ENCODE results near the gene HS1BP3. TPM values are rescaled to one million over a fixed set of nuclear protein-coding genes. Genes with fewer than 3 reads are reported as not detected.

Gene HS1BP3
- total RNA-seq, 2 experiments from 2014 or later = 8.8 to 10.1 TPM

DNA sequence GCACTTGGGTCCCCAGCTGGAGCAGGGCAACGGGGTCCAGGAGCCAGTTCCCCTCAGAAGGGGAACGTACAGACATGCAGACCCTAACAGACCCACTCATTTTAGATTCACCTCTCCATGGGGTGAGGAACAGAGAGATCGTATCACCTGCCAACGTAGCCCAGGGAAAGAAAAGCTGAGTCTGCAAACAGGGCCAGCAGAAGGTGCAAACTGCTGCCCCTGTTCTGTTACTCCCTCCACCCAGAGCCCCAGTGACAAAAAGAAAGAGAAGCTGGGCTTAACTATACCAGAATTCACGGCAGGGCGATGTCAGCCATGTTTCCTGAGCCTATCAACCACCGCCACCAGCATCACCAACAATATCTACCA, 817 bp upstream of the HS1BP3 start:
- POLR2A ChIA-PET = interaction anchor here (0.6 to 3.4 kb wide), 15 partner anchors 10 to 751 kb away, joined by 3 to 30 read pairs (median 6); partner anchors contain the start of genes GDF7, LAPTM4A, LDAH and RHOB
- Histone ChIP-seq H3K27ac (ENCODE audit: low read depth in 1 of 2, low read length in 2 of 2) (peak overlapping the region; percentile 78 to 88), H3K36me3 (ENCODE audit: insufficient read depth, low read length) (no peaks in the 10 kb centered on the region), H3K4me1 (ENCODE audit: insufficient read depth, low read length) (peaks cover 28% of the 10 kb centered on the region), H3K27me3 (ENCODE audit: control insufficient read depth in 1 of 2, insufficient read depth in 2 of 2, low read length in 2 of 2) (no peaks in the 10 kb centered on the region), H3K9me3 (ENCODE audit: control insufficient read depth in 1 of 2, insufficient read depth in 1 of 2, low read length in 2 of 2) (no peaks in the 10 kb centered on the region), H3K4me3 (ENCODE audit: low read length) (peak overlapping the region; percentile 53)
- Mint-ChIP-seq H3K4me1 (ENCODE audit: low read depth) (peaks cover 37% of the 10 kb centered on the region), H3K27me3 (no peaks in the 10 kb centered on the region), H3K27ac (peak overlapping the region; percentile 89), H3K36me3 (ENCODE audit: low read depth) (no peaks in the 10 kb centered on the region), H3K9me3 (no peaks in the 10 kb centered on the region), H3K4me3 (peak overlapping the region; percentile 94)
- no peak for TF ChIP-seq CTCF (IDR thresholded peaks at IDR 0.05)
- intact Hi-C loops (cut with DNase I, micrococcal nuclease) = loop anchor here (2.0 to 5.0 kb wide), 6 partner anchors 171 to 1304 kb away; partner anchors contain the start of genes LAPTM4A (in 1 of the 2), LDAH (in 1 of the 2), PUM2 (in 1 of the 2) and TTC32 (in 1 of the 2)
- CTCF ChIA-PET = interaction anchor here (0.8 to 2.9 kb wide), 18 partner anchors 10 to 783 kb away, joined by 3 to 52 read pairs (median 4); partner anchors contain the start of genes LDAH and RHOB
- ATAC-seq (ENCODE audit: poor library complexity) (no peak), DNase-seq (peak in 1 of 14 experiments; percentile 3)

DNA sequence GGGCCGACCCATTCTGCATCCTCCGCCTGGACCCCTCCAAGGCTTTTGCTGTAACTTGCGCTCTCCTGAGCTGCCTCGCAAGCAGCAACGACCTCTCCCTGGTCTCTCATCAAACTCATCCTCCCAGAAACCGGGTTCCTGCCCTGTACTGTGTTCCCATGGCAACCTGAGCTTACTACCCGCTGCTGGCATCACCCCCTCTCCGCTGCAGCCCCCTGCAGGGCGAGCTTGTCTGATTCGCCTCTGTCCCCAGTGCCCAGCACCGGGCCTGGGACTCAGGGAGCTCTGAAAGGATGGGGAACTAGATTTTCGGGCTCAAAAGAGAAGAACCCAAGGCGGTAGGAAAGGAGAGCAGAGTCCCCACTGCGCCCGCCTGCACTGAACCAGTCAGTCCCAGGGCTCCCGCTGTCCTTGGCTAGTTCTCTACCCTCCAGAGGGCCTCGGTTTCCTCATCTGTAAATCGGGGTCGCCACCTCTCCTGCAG, 463 bp downstream of the HS1BP3 start:
- intact Hi-C loops (cut with DNase I, micrococcal nuclease) = loop anchor here (2.0 to 5.0 kb wide), 5 partner anchors 206 to 1303 kb away; partner anchors contain the start of genes LAPTM4A (in 1 of the 2), PUM2 (in 1 of the 2) and TTC32 (in 1 of the 2)
- H3K4me1 ChIP-seq (ENCODE audit: insufficient read depth, low read length) = peaks cover 28% of the 10 kb centered on the region
- peak overlapping the region; percentile 82 to 92 for H3K27ac ChIP-seq (ENCODE audit: low read depth in 1 of 2, low read length in 2 of 2)
- DNase-seq = peak in 6 of 14 experiments; percentile 25 to 69 (median 40)
- ChIA-PET POLR2A (interaction anchor here (0.6 to 3.4 kb wide), 14 partner anchors 9 to 750 kb away, joined by 3 to 30 read pairs (median 6); partner anchors contain the start of genes GDF7, LAPTM4A, LDAH and RHOB), CTCF (interaction anchor here (0.8 to 2.9 kb wide), 17 partner anchors 8 to 782 kb away, joined by 3 to 52 read pairs (median 5); partner anchors contain the start of genes LDAH, RHOB and TTC32)
- H3K4me3 ChIP-seq (ENCODE audit: low read length) = peak overlapping the region; percentile 96
- peaks cover 4% of the 10 kb centered on the region for H3K36me3 ChIP-seq (ENCODE audit: insufficient read depth, low read length)
- peak; percentile 5 for ATAC-seq (ENCODE audit: poor library complexity)
- no peaks in the 10 kb centered on the region for H3K36me3 Mint-ChIP-seq (ENCODE audit: low read depth)
- H3K4me3 Mint-ChIP-seq = peak overlapping the region; percentile 83
- H3K9me3 ChIP-seq (ENCODE audit: control insufficient read depth in 1 of 2, insufficient read depth in 1 of 2, low read length in 2 of 2) = no peaks in the 10 kb centered on the region
- no peaks in the 10 kb centered on the region for H3K27me3 Mint-ChIP-seq
- no peaks in the 10 kb centered on the region for H3K9me3 Mint-ChIP-seq
- H3K27me3 ChIP-seq (ENCODE audit: control insufficient read depth in 1 of 2, insufficient read depth in 2 of 2, low read length in 2 of 2) = no peaks in the 10 kb centered on the region
- peaks cover 37% of the 10 kb centered on the region for H3K4me1 Mint-ChIP-seq (ENCODE audit: low read depth)
- no peak for TF ChIP-seq CTCF (IDR thresholded peaks at IDR 0.05)
- H3K27ac Mint-ChIP-seq = peak overlapping the region; percentile 81

DNA sequence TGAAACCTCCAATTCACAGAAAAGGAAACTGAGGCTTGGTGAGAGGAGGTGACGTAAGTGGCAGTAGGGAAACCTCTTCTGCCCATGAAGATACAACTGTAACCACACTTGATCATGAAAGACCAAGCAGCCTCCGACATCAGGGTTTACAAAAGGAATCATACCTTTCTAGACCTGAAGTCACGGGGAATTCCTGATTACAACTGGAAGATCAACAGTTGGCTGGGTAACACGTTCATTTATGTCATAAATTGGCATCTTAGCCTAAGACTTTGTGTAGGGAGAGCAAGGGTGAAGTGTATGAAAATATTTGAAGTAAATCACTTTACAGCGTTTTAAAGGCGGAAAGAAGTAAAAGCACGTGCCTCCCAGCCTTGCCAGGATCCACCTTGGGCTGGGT, 922 bp downstream of the HS1BP3 start:
- peak in 1 of 14 experiments; percentile 23 for DNase-seq
- intact Hi-C loops (cut with DNase I, micrococcal nuclease) = loop anchor here (2.0 to 10.0 kb wide), 6 partner anchors 205 to 1303 kb away; partner anchors contain the start of genes LAPTM4A (in 1 of the 2), PUM2 (in 1 of the 2) and TTC32 (in 1 of the 2)
- POLR2A ChIA-PET = interaction anchor here (1.0 to 3.4 kb wide), 5 partner anchors 26 to 303 kb away, joined by 4 to 30 read pairs (median 6); partner anchors contain the start of genes LDAH and RHOB
- Histone ChIP-seq H3K27ac (ENCODE audit: low read depth in 1 of 2, low read length in 2 of 2) (no peak overlapping the region), H3K27me3 (ENCODE audit: control insufficient read depth in 1 of 2, insufficient read depth in 2 of 2, low read length in 2 of 2) (no peaks in the 10 kb centered on the region), H3K9me3 (ENCODE audit: control insufficient read depth in 1 of 2, insufficient read depth in 1 of 2, low read length in 2 of 2) (peaks cover 0 to 3% of the 10 kb centered on the region in 2 experiments), H3K4me1 (ENCODE audit: insufficient read depth, low read length) (peaks cover 28% of the 10 kb centered on the region), H3K4me3 (ENCODE audit: low read length) (peak overlapping the region; percentile 96), H3K36me3 (ENCODE audit: insufficient read depth, low read length) (peaks cover 8% of the 10 kb centered on the region)
- no peak for TF ChIP-seq CTCF (IDR thresholded peaks at IDR 0.05)
- CTCF ChIA-PET = interaction anchor here (0.8 to 2.9 kb wide), 5 partner anchors 8 to 749 kb away, joined by 3 to 52 read pairs (median 4); partner anchors contain the start of gene TTC32
- H3K4me1 Mint-ChIP-seq (ENCODE audit: low read depth) = peaks cover 37% of the 10 kb centered on the region
- no peaks in the 10 kb centered on the region for H3K27me3 Mint-ChIP-seq
- peaks cover 2% of the 10 kb centered on the region for H3K36me3 Mint-ChIP-seq (ENCODE audit: low read depth)
- H3K27ac Mint-ChIP-seq = peak overlapping the region; percentile 81
- no peaks in the 10 kb centered on the region for H3K9me3 Mint-ChIP-seq
- H3K4me3 Mint-ChIP-seq = peak overlapping the region; percentile 83
- no peak for ATAC-seq (ENCODE audit: poor library complexity)

Measured in CD4-positive, alpha-beta T cell (primary cell).